Measurements from ENCODE around the gene NUP214.
A peak's percentile ranks its signal among the peaks of the same experiment; 100 is the strongest.
"Not testable (repeated sequence)": the region's sequence is repeated elsewhere in the genome, so short reads cannot be mapped to it uniquely, and the experiment has no call there.

Gene NUP214

GRCh38 chr9:131162886-131163285 lies 37.5 kb downstream of the NUP214 start:
- DNase-seq: no peak

- no peak for DNase-seq
These were observed 40.1 kb downstream of the NUP214 start for GRCh38 chr9:131165523-131165922.

- DNase-seq: no peak
These were observed 41.8 kb downstream of the NUP214 start for GRCh38 chr9:131167146-131167692.

- no peak for DNase-seq
These were observed 42.5 kb downstream of the NUP214 start for GRCh38 chr9:131167936-131168335.

GRCh38 chr9:131169563-131170240 lies 44.3 kb downstream of the NUP214 start:
- DNase-seq: no peak

GRCh38 chr9:131173995-131174394 lies 48.6 kb downstream of the NUP214 start:
- no peak for DNase-seq

- no peak for DNase-seq
These were observed 49.4 kb downstream of the NUP214 start for GRCh38 chr9:131174681-131175239.

- no peak for DNase-seq
These were observed 52.5 kb downstream of the NUP214 start for GRCh38 chr9:131177898-131178297.

GRCh38 chr9:131178382-131178781 lies 53.0 kb downstream of the NUP214 start:
- peak; percentile 59 to 79 (median 67) for DNase-seq

GRCh38 chr9:131178926-131179325 lies 53.5 kb downstream of the NUP214 start:
- DNase-seq: no peak

- no peak for DNase-seq
These were observed 54.3 kb downstream of the NUP214 start for GRCh38 chr9:131179561-131180219.

GRCh38 chr9:131180454-131180853 lies 55.1 kb downstream of the NUP214 start:
- DNase-seq: no peak

GRCh38 chr9:131181091-131181681 lies 55.8 kb downstream of the NUP214 start:
- DNase-seq: peak in 1 of 6 experiments; percentile 11

- no peak for DNase-seq
These were observed 60.5 kb downstream of the NUP214 start for GRCh38 chr9:131185924-131186323.

- DNase-seq: no peak
These were observed 61.2 kb downstream of the NUP214 start for GRCh38 chr9:131186622-131187021.

GRCh38 chr9:131187957-131188356 lies 62.6 kb downstream of the NUP214 start:
- DNase-seq: no peak

- DNase-seq: no peak
These were observed 63.6 kb downstream of the NUP214 start for GRCh38 chr9:131188976-131189375.

- DNase-seq: no peak
These were observed 64.8 kb downstream of the NUP214 start for GRCh38 chr9:131190191-131190590.

- DNase-seq: not testable (repeated sequence)
These were observed 65.6 kb downstream of the NUP214 start for GRCh38 chr9:131191032-131191431.

GRCh38 chr9:131191857-131192256 lies 66.5 kb downstream of the NUP214 start:
- DNase-seq: no peak

- DNase-seq: no peak
These were observed 67.7 kb downstream of the NUP214 start for GRCh38 chr9:131193051-131193450.

- DNase-seq: no peak
These were observed 69.4 kb downstream of the NUP214 start for GRCh38 chr9:131194762-131195161.

GRCh38 chr9:131197160-131197911 lies 72.0 kb downstream of the NUP214 start:
- no peak for DNase-seq

Data from stimulated activated naive CD4-positive, alpha-beta T cell (primary cell).